OCI-LY3 (cell line): ENCODE measurements around the gene ZBTB49.

ENCODE experiments used
- CTCF ChIP-seq: fragments of 200-600, 300-600 bp; sonication (generic); IDR thresholded peaks from 2 replicates; pipeline ENCODE4 v1.5.1; 2014; ENCODE audit warnings: antibody characterized with exemption, low read length, low read depth
- EZH2phosphoT487 ChIP-seq: fragments of 200-600 bp; shearing (Covaris generic); IDR thresholded peaks from 2 replicates; pipeline ENCODE4 v1.6.1; 2018; ENCODE audit warnings: antibody characterized with exemption, mixed run types, low read depth

GRCh38 chr4:4356106-4357041, 66.3 kb downstream of the ZBTB49 start:
- TF ChIP-seq CTCF (no peak), EZH2phosphoT487 (no peak)
